Duodenal mucosa (tissue), 2 donors: Measurements from ENCODE around the gene COQ8B.

Experiments
- H3K27ac ChIP-seq: one replicate; pipeline ENCODE4 v1.7.0; 2013; ENCODE audit warnings: low read depth, low read length
- H3K27me3 ChIP-seq, 2 donors: one replicate each; pipeline ENCODE4 v1.7.0; 2013; ENCODE audit warnings: low read length in 2 of 2, control low read depth in 1 of 2; ENCODE audit not compliant: insufficient read depth in 2 of 2, control insufficient read depth in 1 of 2
- H3K36me3 ChIP-seq, 2 donors: one replicate each; pipeline ENCODE4 v1.7.0; 2013; ENCODE audit warnings: low read length in 2 of 2, control low read depth in 1 of 2; ENCODE audit not compliant: insufficient read depth in 2 of 2, control insufficient read depth in 1 of 2
- H3K4me1 ChIP-seq, 2 donors: one replicate each; pipeline ENCODE4 v1.7.0; 2013; ENCODE audit warnings: low read length in 2 of 2, control low read depth in 1 of 2; ENCODE audit not compliant: insufficient read depth in 2 of 2, control insufficient read depth in 1 of 2
- H3K4me3 ChIP-seq, 2 donors: one replicate each; pipeline ENCODE4 v1.7.0; 2013; ENCODE audit warnings: low read length in 2 of 2, low read depth in 1 of 2
- H3K9ac ChIP-seq, 2 donors: one replicate each; pipeline ENCODE4 v1.7.0; 2013; ENCODE audit warnings: low read length in 2 of 2, low read depth in 1 of 2
- H3K9me3 ChIP-seq, 2 donors: one replicate each; pipeline ENCODE4 v1.7.0; 2013; ENCODE audit warnings: low read length in 2 of 2, control low read depth in 1 of 2; ENCODE audit not compliant: control insufficient read depth in 1 of 2

Gene COQ8B

GRCh38 chr19:40704491-40705361, 12.0 kb downstream of the COQ8B start:
- Histone ChIP-seq H3K36me3 (peaks cover 24 to 75% of the 10 kb centered on the region in 2 donors), H3K4me3 (no peak overlapping the region), H3K9ac (no peak overlapping the region), H3K9me3 (no peaks in the 10 kb centered on the region), H3K4me1 (no peaks in the 10 kb centered on the region), H3K27me3 (no peaks in the 10 kb centered on the region), H3K27ac (no peak overlapping the region)

- no peak overlapping the region for H3K27ac ChIP-seq
Observed at GRCh38 chr19:40703029-40703755, 13.5 kb downstream of the COQ8B start.

DNA sequence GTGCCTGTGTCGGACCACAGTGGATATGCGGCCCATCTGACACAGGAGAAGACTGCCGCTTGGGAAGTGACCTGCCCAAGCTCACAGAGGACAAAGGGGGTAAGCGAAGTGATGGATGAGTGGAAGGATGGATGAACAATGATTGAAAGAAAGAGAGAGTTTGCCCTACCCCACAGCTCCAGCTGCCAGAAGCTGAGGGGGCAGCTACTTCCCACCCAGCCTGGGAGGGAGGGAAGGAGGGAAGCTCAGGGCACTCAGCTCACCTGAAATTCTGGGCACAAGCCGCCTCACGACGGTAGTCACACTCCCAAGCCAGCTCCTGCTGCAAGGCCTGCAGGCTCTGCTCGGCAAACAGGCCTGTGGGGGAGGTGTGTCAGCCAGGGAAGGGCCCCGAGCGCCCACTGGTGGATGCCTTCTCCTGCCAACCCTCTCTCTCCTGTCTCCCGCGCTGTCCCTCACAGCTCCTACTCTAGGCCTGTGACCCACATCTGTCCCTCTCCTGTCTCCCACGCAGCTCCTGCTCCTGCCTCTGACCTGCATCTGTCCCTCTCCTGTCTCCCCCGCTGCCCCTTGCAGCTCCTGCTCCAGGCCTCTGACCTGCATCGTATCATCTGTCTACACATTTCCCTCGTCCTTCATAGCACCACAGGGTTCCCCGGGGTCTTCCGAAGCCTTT, 14.2 kb downstream of the COQ8B start:
- H3K4me3 ChIP-seq = no peak overlapping the region
- no peaks in the 10 kb centered on the region for H3K9me3 ChIP-seq
- no peak overlapping the region for H3K9ac ChIP-seq
- no peaks in the 10 kb centered on the region for H3K27me3 ChIP-seq
- H3K36me3 ChIP-seq = peaks cover 24 to 65% of the 10 kb centered on the region in 2 donors
- no peak overlapping the region for H3K27ac ChIP-seq
- no peaks in the 10 kb centered on the region for H3K4me1 ChIP-seq

More at GRCh38 chr19:40703029-40703755, 13.5 kb downstream of the COQ8B start:
- no peak overlapping the region for H3K9ac ChIP-seq
- no peaks in the 10 kb centered on the region for H3K9me3 ChIP-seq
- peaks cover 24 to 70% of the 10 kb centered on the region in 2 donors for H3K36me3 ChIP-seq
- no peaks in the 10 kb centered on the region for H3K27me3 ChIP-seq
- H3K4me1 ChIP-seq = no peaks in the 10 kb centered on the region
- H3K4me3 ChIP-seq = no peak overlapping the region

DNA sequence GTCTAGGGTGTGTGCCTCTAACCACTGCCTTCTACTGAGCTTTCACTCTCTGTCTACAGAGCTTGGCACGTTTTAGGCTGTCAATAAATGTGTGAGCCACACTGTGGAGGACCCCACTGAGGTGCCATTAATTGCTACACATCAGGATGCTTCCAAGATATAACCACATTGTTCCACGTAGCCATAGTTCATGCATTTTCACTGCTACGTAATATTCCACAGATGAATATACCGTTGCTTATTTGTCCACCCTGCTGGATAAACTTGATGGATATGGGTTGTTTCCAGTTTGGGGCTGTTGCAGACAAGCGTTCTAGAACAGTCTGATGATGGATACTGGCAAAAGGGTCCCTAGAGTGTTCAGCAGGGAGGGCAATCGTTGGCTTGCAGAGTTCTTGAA, 14.9 kb downstream of the COQ8B start:
- no peak overlapping the region for H3K9ac ChIP-seq
- no peak overlapping the region for H3K4me3 ChIP-seq
- peaks cover 25 to 65% of the 10 kb centered on the region in 2 donors for H3K36me3 ChIP-seq
- no peaks in the 10 kb centered on the region for H3K4me1 ChIP-seq
- H3K27ac ChIP-seq = no peak overlapping the region
- H3K27me3 ChIP-seq = no peaks in the 10 kb centered on the region
- no peaks in the 10 kb centered on the region for H3K9me3 ChIP-seq

DNA sequence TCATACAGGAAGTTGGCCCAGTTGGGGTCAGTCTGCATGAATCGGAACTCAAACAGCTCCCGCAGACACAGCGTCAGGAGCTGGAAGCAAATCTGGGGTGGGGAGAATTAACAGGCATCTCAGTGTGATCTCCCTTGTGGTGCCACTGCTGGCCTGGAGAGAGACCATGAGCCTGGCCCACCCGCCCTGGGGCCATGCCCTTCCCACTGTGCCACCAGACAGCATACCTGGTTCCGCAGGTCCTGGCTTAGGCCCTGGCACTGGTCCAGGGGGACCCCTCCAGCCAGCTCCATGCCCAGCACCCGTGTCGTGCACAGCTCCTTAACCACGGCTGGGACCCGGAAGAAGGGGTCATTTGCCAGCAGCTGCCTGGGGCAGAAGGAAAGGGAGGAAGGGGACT, 16.6 kb downstream of the COQ8B start:
- Histone ChIP-seq H3K27ac (no peak overlapping the region), H3K36me3 (peaks cover 21 to 62% of the 10 kb centered on the region in 2 donors), H3K9ac (no peak overlapping the region), H3K4me3 (no peak overlapping the region), H3K4me1 (no peaks in the 10 kb centered on the region), H3K9me3 (no peaks in the 10 kb centered on the region), H3K27me3 (no peaks in the 10 kb centered on the region)

GRCh38 chr19:40697007-40697406, 19.7 kb downstream of the COQ8B start:
- no peak overlapping the region for H3K4me3 ChIP-seq
- no peaks in the 10 kb centered on the region for H3K27me3 ChIP-seq
- H3K36me3 ChIP-seq = peaks cover 10 to 47% of the 10 kb centered on the region in 2 donors
- H3K9ac ChIP-seq = no peak overlapping the region
- no peak overlapping the region for H3K27ac ChIP-seq
- H3K4me1 ChIP-seq = no peaks in the 10 kb centered on the region
- H3K9me3 ChIP-seq = no peaks in the 10 kb centered on the region

GRCh38 chr19:40695881-40696280, 20.8 kb downstream of the COQ8B start:
- Histone ChIP-seq H3K4me3 (no peak overlapping the region), H3K9me3 (no peaks in the 10 kb centered on the region), H3K27me3 (no peaks in the 10 kb centered on the region), H3K36me3 (peaks cover 8 to 38% of the 10 kb centered on the region in 2 donors), H3K9ac (no peak overlapping the region), H3K27ac (no peak overlapping the region), H3K4me1 (peaks cover 0 to 4% of the 10 kb centered on the region in 2 donors)

GRCh38 chr19:40693896-40694295, 22.8 kb downstream of the COQ8B start:
- H3K9ac ChIP-seq = no peak overlapping the region
- no peak overlapping the region for H3K4me3 ChIP-seq
- H3K27me3 ChIP-seq = no peaks in the 10 kb centered on the region
- H3K36me3 ChIP-seq = peaks cover 8 to 22% of the 10 kb centered on the region in 2 donors
- H3K4me1 ChIP-seq = peaks cover 0 to 17% of the 10 kb centered on the region in 2 donors
- no peaks in the 10 kb centered on the region for H3K9me3 ChIP-seq
- no peak overlapping the region for H3K27ac ChIP-seq

DNA sequence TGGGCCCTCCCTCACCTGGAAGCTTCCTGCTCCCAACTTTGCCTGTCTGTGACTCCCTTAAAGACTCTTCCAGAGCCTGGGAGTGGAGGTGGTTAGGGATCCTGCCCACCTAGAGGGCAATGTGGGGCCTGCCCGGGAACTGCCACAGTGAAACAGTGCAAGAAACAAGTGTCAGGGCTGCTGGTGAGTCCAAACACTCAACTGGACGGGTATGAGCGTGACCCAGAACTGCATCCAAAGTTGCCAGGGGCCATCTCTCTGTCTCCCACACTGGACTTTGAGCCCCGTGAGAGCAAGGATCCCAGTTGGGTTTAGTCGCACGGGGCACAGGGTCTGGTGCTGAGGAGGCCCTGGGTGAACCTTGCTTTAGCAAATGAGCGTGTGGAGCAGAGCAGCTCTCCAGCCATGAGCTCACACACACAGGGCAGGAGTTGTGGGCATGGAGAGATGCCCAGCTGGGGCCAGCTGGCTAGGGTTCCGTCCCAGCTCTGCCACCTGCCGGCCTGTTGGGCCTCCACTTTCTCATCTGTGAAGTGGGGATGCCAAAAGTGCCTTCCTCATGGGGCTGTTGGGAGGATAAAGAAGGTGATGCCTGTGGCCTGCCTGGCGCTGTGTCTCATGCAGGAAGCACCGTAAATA, 23.4 kb downstream of the COQ8B start:
- peaks cover 8 to 22% of the 10 kb centered on the region in 2 donors for H3K36me3 ChIP-seq

More for the DNA sequence above, 23.4 kb downstream of the COQ8B start:
- Histone ChIP-seq H3K4me1 (peaks cover 0 to 23% of the 10 kb centered on the region in 2 donors), H3K9me3 (no peaks in the 10 kb centered on the region), H3K27me3 (no peaks in the 10 kb centered on the region), H3K4me3 (no peak overlapping the region), H3K27ac (no peak overlapping the region), H3K9ac (no peak overlapping the region)
